MV-4-11 (cell line): ENCODE results near the gene EPX.

Experiments used
- DNase-seq: peaks from one replicate; lab custom pipeline; 2025; lab: John Stamatoyannopoulos, UW

Gene EPX

DNA sequence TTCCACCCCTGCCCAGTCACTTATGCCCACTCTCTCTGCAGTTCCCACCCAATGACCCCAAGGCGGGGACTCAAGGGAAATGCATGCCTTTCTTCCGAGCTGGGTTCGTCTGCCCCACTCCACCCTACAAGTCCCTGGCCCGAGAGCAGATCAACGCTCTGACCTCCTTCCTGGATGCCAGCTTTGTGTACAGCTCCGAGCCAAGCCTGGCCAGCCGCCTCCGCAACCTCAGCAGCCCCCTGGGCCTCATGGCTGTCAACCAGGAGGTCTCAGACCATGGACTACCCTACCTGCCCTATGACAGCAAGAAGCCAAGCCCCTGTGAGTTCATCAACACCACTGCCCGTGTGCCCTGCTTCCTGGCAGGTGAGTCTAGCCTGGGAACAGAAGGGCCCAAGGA, 59.6 kb downstream of the EPX start:
- DNase-seq: no peak

DNA sequence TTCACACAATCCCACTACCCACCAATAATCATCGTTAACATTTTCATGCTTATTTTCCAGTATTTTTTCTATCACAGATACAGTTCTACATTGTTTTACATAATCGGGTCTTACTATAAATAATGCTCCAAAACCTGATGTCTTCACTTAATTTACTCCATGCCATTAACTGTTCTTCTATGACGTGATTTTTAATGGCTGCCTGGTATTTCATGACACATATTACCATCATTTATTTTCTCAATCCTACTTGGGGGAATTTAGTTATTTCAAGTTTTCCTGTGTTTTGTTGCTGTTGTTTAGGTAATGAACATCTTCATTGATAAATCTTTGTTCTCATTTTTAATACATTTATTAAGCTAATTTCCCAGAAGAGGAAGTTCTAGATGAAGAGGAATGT, 60.6 kb downstream of the EPX start:
- DNase-seq: no peak
